ENCODE results near the gene KLF13.

Gene KLF13

DNA sequence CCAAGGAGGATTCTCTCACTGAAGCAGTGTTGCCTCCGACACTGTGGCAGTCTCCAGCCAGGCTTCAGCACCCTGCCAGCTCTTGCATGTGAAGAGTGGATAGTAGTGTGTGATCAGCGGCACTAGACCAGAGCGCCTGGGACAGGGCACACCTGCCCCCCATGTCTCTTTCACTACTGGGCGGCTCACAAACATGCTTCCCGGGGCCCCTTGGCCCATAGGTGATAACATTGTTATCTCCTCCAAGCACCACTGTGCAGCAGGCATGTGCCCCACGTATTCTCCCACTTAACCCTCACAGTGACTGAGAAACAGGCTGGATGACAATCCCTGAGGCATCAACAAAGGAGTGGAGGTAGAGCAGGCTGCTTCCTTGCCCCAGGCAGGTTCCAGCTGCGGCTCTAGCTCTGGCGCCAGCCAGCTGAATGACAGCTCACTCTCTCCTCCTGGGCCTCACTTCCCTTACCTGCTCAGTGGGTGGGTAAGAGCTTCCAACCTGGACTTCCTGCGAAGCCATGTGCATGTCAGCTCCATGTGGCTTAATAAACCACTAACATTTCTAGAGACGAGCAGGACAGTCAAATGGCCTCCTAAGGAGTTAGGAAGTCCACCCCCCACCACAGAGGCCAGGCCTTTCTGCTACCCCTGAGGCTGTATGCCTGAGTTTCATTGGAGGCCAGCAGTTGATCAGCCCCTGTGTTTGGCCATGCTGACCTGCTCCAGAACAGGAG, 37.8 kb downstream of the KLF13 start:
- Mint-ChIP-seq H3K4me3 (peak overlapping the region; percentile 86), H3K36me3 (peaks cover 2% of the 10 kb centered on the region), H3K27me3 (no peaks in the 10 kb centered on the region), H3K9me3 (ENCODE audit: low read depth) (no peaks in the 10 kb centered on the region), H3K27ac (peak overlapping the region; percentile 97), H3K4me1 (ENCODE audit: low read depth) (peaks cover 98% of the 10 kb centered on the region)

DNA sequence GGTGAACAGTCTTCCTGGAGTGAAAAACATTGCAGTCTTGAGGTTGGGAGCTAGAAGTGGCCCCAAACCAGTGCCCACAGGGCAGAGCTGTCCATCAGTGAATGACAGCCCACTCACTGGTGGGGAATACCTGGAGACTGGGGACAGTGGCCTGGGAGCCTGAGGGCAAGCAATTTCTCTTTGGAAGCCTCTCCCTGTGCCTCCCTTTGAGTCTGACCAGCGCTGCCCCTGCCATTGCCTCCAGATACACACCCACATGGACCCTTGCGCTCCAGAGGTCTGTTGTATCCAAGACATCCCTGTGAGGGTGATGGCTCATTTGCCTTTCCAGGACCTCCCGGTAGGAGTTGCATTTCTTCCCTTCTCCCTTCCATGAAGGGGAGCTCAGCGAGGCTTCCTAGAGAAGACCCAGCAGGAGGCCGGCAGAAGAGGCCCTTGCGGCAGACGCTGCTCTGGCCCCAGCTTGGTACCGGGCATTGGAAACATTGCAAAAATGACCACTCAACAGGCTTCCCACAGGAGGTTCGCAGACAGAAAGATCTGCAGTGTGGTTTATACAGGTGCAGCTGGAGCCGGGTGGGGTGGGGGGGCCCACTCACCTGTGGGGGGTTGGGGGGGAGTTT, 38.5 kb downstream of the KLF13 start:
- no peaks in the 10 kb centered on the region for H3K27me3 Mint-ChIP-seq
- no peaks in the 10 kb centered on the region for H3K9me3 Mint-ChIP-seq (ENCODE audit: low read depth)
- peaks cover 98% of the 10 kb centered on the region for H3K4me1 Mint-ChIP-seq (ENCODE audit: low read depth)
- H3K4me3 Mint-ChIP-seq, result peak overlapping the region; percentile 86
- H3K27ac Mint-ChIP-seq, result peak overlapping the region; percentile 97
- H3K36me3 Mint-ChIP-seq, result peaks cover 5% of the 10 kb centered on the region

DNA sequence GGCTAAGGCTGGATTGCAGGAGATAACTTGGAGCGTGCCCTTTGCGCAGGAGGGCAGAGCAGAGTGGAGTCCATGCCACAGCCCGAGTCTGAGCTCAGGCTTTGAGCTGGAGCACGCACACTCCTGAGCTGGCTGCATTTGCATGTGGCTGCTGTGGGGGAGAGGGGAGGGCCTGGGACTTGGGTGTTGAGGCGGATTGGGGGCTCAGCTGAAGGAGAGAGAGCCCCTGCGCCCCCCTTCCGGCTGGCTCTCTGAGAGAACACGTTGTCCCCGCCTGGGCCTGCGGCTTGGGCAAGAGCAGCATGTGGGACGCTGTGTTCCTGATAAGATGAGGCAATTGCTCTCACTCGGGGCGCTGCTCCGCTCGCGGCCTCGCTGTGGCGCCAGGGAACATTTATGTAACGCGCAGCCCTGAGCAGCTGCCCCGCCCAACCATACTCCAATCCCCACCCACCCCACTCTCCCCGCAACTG, 39.1 kb downstream of the KLF13 start:
- Mint-ChIP-seq H3K9me3 (ENCODE audit: low read depth) (no peaks in the 10 kb centered on the region), H3K27me3 (no peaks in the 10 kb centered on the region), H3K4me3 (peak overlapping the region; percentile 86), H3K4me1 (ENCODE audit: low read depth) (peaks cover 98% of the 10 kb centered on the region), H3K36me3 (peaks cover 5% of the 10 kb centered on the region), H3K27ac (peak overlapping the region; percentile 97)

DNA sequence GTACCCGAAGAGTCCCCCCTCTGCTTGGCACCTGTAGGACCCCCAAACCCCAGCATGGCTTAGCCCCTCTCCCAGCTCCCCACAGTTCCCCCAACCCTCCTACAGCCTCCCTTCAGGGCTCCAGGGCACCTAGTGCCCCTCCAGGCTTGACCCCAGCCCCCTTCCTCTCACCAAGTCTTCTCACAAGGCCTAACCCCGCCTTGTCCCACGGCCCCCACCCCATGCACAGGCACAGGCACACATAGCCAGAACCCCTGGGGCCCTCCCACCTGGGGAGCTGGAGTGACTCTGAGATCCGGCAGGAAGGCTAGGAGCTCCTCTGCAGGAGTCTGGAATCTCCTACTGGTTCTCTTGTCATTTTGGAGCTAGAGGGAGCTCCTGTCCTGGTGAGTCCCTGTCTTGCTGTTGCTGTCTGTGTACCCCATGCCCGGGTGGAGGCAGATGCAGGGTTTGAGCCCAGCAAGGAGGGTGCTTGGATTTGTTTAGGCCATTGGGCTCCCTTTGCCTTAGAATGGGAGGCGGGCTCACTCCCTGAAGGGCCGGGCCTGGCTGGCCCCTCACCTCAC, 39.6 kb downstream of the KLF13 start:
- Mint-ChIP-seq H3K36me3 (peaks cover 6% of the 10 kb centered on the region), H3K27me3 (no peaks in the 10 kb centered on the region), H3K4me1 (ENCODE audit: low read depth) (peaks cover 99% of the 10 kb centered on the region), H3K27ac (peak overlapping the region; percentile 97), H3K9me3 (ENCODE audit: low read depth) (no peaks in the 10 kb centered on the region), H3K4me3 (peak overlapping the region; percentile 86)

DNA sequence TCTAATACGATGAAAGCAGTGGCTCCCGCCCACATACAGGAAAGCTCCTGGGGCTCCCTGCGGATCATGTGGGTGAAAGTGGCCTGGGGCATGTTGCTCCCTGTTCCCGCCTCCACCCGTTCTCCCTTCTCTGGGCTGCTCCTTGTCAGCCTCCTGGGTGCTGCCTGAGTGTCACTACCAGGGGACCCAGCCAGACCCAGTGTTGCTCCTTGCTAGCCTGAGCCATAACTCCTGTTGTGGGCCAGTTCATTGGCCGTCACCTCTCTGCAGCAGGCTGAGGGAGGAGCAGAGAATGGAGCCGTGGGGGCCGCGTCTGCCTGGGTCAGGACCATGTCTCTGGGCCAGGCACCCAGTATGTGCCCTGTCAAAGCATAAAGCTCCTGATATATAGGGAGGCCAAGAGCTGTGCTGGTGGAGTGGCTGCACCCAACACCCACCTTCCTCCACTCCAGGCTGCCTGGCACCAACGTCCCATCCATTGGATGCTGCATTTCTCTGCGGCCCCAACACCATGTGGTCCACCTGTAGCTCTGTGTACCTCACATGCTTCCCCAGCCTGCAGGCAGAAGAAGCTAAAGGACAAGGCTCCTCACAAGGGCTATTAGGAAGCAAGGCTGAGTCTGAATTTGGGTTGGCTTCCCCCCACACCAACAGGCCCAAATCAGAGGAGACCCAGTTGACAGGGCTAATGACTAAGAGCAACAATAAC, 40.5 kb downstream of the KLF13 start:
- peaks cover 6% of the 10 kb centered on the region for H3K36me3 Mint-ChIP-seq

DNA sequence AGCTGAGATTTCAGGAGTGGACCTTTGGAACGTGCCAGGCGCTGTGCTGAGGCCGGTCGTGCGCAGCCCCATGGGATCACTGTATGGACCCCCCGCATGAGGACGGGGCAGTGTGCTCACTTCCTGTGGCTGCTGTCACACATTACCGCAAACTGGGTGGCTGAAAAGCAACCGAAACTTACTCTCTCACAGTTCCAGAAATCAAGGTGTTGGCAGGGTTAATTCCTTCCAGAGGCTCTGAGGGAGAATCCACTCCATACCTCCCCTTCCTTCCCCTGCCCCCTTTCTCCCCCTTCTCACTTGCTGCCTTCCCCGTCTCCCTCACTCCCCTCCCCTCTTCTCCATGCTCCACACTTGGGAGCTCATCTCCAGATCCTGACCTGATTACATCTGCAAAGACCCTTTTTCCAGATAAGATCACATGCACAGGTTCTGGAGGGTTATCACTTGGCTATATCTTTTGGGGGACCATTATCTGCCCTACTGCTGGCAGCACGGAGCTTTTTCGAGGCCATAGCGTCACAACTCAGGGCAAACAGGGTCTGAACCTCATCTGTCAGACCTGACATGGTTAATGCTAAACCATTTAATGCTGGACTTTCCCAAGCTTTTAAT, 41.2 kb downstream of the KLF13 start:
- peak overlapping the region; percentile 86 for H3K4me3 Mint-ChIP-seq
- no peaks in the 10 kb centered on the region for H3K9me3 Mint-ChIP-seq (ENCODE audit: low read depth)
- peak overlapping the region; percentile 97 for H3K27ac Mint-ChIP-seq
- H3K4me1 Mint-ChIP-seq (ENCODE audit: low read depth), result peaks cover 92% of the 10 kb centered on the region
- H3K27me3 Mint-ChIP-seq, result no peaks in the 10 kb centered on the region
- peaks cover 6% of the 10 kb centered on the region for H3K36me3 Mint-ChIP-seq

More for the DNA sequence above, 40.5 kb downstream of the KLF13 start:
- Mint-ChIP-seq H3K4me1 (ENCODE audit: low read depth) (peaks cover 94% of the 10 kb centered on the region), H3K27ac (peak overlapping the region; percentile 97), H3K4me3 (peak overlapping the region; percentile 86), H3K27me3 (no peaks in the 10 kb centered on the region), H3K9me3 (ENCODE audit: low read depth) (no peaks in the 10 kb centered on the region)

DNA sequence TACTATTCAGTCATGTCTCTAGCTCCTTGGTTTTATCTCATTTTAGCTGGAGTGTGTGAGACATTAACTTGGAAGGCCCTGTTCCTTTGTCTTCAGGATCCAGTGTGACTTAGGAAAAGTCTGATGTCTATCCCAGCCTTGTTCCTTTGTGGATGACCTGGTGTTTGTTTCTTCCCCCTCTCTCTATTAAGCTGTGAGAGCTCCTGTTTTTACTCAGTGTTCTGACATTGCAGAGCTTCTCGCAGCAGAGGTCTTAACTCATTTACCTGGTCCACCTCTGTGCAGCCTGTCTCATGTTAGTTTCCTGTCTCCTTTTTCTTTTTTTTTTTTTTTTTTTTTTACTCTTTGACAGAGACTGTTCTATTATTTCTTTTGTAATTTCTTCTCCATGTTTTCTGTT, 43.1 kb downstream of the KLF13 start:
- H3K27me3 Mint-ChIP-seq, result no peaks in the 10 kb centered on the region
- H3K27ac Mint-ChIP-seq, result peak overlapping the region; percentile 97
- H3K9me3 Mint-ChIP-seq (ENCODE audit: low read depth), result no peaks in the 10 kb centered on the region
- peaks cover 6% of the 10 kb centered on the region for H3K36me3 Mint-ChIP-seq
- peak overlapping the region; percentile 57 for H3K4me3 Mint-ChIP-seq
- peaks cover 82% of the 10 kb centered on the region for H3K4me1 Mint-ChIP-seq (ENCODE audit: low read depth)

DNA sequence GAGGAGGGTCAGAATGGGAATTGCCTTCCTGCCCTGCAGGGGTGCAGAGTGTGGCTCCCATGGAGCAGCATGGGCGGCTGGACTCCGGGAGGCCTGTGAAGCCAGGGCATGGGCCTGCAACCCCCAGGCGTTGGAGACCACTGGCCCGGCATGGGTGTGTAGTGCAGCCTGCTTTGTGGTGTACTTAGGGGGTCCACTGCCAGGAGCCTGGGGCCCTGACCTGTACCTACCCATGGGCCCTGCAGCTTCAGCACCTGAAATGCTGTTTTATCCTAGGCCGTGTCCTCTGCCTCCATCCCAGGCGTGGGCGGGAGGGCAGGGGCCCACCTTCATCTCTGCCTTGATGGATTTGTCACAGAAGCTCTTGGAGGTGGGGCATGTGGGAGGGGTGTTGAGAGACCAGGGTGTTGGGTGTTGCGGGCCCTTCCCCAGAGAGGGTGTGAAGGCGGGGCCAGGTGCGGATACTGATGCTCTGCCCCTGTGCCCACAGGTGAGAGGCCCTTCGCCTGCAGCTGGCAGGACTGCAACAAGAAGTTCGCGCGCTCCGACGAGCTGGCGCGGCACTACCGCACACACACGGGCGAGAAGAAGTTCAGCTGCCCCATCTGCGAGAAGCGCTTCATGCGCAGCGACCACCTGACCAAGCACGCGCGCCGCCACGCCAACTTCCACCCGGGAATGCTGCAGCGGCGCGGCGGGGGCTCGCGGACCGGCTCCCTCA, 45.0 kb downstream of the KLF13 start:
- H3K4me1 Mint-ChIP-seq (ENCODE audit: low read depth), result peaks cover 83% of the 10 kb centered on the region
- H3K27ac Mint-ChIP-seq, result peak overlapping the region; percentile 41
- peaks cover 6% of the 10 kb centered on the region for H3K36me3 Mint-ChIP-seq
- no peaks in the 10 kb centered on the region for H3K27me3 Mint-ChIP-seq
- H3K9me3 Mint-ChIP-seq (ENCODE audit: low read depth), result no peaks in the 10 kb centered on the region
- H3K4me3 Mint-ChIP-seq, result no peak overlapping the region

DNA sequence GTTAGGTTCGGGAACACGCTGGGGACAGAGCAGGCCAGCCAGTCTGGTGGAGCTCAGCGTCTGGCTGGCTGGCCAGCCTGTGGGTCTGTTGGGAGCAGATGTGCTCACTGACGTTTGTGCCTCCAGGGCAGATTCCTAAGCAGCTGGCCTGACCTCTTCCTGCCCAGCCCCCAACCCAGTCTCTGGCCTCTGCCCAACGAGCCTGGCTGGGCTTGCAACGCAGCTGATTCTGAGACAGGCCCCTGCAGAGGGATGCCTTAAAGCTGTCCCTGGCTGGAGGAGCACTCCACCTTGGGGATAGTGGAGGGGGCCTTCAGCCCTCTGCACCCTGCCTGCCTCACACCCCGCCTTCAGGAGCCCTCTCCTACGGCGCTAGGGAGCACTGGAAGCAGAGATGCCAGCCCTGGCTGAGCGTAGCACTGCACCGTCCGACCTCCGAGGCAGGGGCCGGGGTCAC, 46.0 kb downstream of the KLF13 start:
- H3K4me1 Mint-ChIP-seq (ENCODE audit: low read depth), result peaks cover 80% of the 10 kb centered on the region
- no peak overlapping the region for H3K4me3 Mint-ChIP-seq
- no peaks in the 10 kb centered on the region for H3K27me3 Mint-ChIP-seq
- H3K27ac Mint-ChIP-seq, result peak overlapping the region; percentile 83
- no peaks in the 10 kb centered on the region for H3K9me3 Mint-ChIP-seq (ENCODE audit: low read depth)
- H3K36me3 Mint-ChIP-seq, result peaks cover 6% of the 10 kb centered on the region

DNA sequence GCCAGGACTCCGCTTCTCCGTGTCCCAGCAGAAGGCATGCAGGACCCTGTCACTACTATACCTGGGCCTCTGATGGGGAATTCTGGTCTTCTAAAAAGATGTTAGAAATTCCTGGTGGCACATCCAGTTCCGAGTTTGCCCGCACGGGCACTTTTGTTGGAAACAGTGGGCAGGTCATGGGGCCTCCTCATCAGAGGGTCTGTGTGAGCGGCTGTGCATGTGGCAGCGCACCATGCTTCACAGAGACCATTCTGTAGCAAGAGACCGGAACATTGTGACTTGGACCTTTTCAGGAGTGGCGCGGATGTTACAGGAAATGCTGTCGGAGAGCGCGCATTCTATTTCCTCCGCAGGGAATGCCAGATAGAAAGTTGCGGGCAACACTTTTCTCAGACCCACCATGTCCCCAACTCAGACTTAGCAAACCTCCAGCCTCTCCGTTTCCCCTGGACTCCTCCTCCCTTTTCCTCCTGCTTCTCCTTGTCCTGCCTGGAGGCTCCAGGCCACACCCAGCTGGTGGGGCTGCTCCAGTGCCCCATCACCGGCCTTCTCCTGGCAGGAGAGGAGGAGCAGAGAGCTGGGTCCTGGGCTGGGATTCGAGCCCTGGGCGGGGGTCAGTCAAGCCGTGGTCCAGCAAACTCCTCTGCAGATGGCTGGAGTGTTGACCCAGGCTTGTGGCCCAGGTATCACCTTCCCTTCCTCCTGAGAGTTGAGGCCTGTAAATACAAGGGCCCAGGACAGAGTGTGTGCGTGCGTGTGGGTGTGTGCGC, 46.6 kb downstream of the KLF13 start:
- H3K27ac Mint-ChIP-seq, result peak overlapping the region; percentile 66
- no peaks in the 10 kb centered on the region for H3K9me3 Mint-ChIP-seq (ENCODE audit: low read depth)
- H3K36me3 Mint-ChIP-seq, result peaks cover 6% of the 10 kb centered on the region
- H3K27me3 Mint-ChIP-seq, result no peaks in the 10 kb centered on the region
- no peak overlapping the region for H3K4me3 Mint-ChIP-seq
- H3K4me1 Mint-ChIP-seq (ENCODE audit: low read depth), result peaks cover 79% of the 10 kb centered on the region

DNA sequence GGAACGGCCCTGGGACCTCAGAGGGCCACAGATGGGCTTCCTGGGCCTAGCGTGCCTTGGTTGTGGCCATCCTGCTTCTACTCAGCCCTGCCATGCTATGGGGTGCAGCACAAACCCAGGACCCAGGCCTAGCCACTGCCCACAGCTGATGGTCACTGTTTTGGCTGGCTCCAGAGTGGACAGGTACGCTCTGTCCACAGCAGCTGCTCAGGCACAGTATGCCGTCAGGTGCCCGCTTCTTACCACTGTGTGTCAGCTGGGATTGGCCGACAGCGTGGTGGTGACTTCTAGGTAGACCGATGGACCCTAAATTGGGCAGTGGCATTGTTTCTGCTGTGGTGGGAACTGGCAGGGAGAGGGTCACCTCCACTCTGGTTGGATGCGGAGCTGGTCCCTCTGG, 47.3 kb downstream of the KLF13 start:
- no peaks in the 10 kb centered on the region for H3K9me3 Mint-ChIP-seq (ENCODE audit: low read depth)
- peak overlapping the region; percentile 70 for H3K27ac Mint-ChIP-seq
- H3K27me3 Mint-ChIP-seq, result no peaks in the 10 kb centered on the region
- H3K4me3 Mint-ChIP-seq, result no peak overlapping the region
- H3K36me3 Mint-ChIP-seq, result peaks cover 10% of the 10 kb centered on the region
- H3K4me1 Mint-ChIP-seq (ENCODE audit: low read depth), result peaks cover 79% of the 10 kb centered on the region

DNA sequence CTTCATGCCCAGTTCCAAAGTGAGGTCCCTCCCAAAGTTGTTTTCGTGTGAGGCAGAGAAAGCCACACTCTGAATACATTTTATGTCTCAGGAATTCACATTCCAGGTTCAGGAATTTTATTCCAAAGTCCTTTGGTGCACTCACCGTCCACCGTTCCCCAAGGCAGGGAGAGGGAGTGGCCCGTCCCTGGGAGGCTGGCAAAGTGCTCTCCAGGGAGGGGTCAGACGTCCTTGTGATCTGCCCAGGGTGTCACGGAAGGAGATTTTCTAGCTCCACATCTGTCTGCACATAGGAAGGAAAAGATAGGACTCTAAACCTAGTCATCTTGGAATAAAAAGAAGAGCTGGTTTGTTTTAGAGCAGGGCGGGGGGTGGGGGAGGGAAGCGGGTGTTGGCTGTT, 47.9 kb downstream of the KLF13 start:
- Mint-ChIP-seq H3K4me3 (no peak overlapping the region), H3K27ac (peak overlapping the region; percentile 70), H3K9me3 (ENCODE audit: low read depth) (no peaks in the 10 kb centered on the region), H3K27me3 (no peaks in the 10 kb centered on the region), H3K36me3 (peaks cover 10% of the 10 kb centered on the region), H3K4me1 (ENCODE audit: low read depth) (peaks cover 79% of the 10 kb centered on the region)

DNA sequence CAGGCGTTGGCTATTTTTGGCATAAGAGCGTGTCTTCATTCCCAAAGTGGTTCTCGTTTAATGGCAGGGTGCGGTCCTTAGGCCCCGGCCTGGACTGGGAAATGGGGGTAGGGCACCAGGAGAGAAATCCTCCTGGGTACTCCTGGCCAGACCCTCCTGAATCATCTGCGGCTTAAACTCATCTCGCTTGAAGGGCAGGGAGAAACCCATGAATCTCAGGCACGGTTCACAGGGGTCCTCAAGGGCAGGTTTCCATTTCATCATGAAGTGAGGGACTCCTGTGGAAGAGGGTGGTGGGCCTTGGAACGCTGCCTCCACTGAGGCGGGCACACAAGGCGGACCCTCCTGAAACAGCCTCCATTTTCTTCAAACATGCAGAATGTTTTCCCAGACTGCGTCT, 48.4 kb downstream of the KLF13 start:
- H3K36me3 Mint-ChIP-seq, result peaks cover 6% of the 10 kb centered on the region
- peaks cover 74% of the 10 kb centered on the region for H3K4me1 Mint-ChIP-seq (ENCODE audit: low read depth)
- H3K9me3 Mint-ChIP-seq (ENCODE audit: low read depth), result no peaks in the 10 kb centered on the region
- H3K27me3 Mint-ChIP-seq, result no peaks in the 10 kb centered on the region
- H3K27ac Mint-ChIP-seq, result peak overlapping the region; percentile 70
- no peak overlapping the region for H3K4me3 Mint-ChIP-seq
